Adrenal gland (tissue), 5 donors: Measurements from ENCODE around the gene TAF7.

Source experiments
- CTCF ChIP-seq, 6 experiments: fragments of 450-650 bp in 4 of 6; fragments of 200-600 bp in 2 of 6; sonication (generic) in 1 of 6; IDR thresholded peaks; 1 replicate in 5 of 6; 2 replicates in 1 of 6; pipeline versions ENCODE4 v1.5.1 to v1.8.0; 2016 to 2021; ENCODE audit warnings: antibody characterized with exemption in 6 of 6, mild to moderate bottlenecking in 2 of 6, moderate library complexity in 1 of 6
- POLR2A ChIP-seq, 2 donors: fragments of 450-650 bp; IDR thresholded peaks; one replicate each; pipeline ENCODE4 v1.6.1; 2017; ENCODE audit warnings: antibody characterized with exemption in 2 of 2, mild to moderate bottlenecking in 2 of 2, moderate library complexity in 1 of 2
- donor health status: DM: no; HTN: no; CAD: no.

- TF ChIP-seq CTCF (IDR thresholded peaks at IDR 0.05) (no peak), POLR2A (IDR thresholded peaks at IDR 0.05) (no peak)
These were observed 35.1 kb upstream of the TAF7 start for GRCh38 chr5:141355641-141356040.
